Muscle of leg (tissue), 11 donors: ENCODE results near the gene ADAM8. TPM values are rescaled to one million over a fixed set of nuclear protein-coding genes. Genes with fewer than 3 reads are reported as not detected.

Source experiments
- DNase-seq: peaks from one replicate; pipeline ENCODE4 v3.0.0; 2013
- H3K27ac ChIP-seq: one replicate; pipeline ENCODE4 v1.5.1; 2013; ENCODE audit warnings: mild to moderate bottlenecking, low read length, control low read depth
- H3K27me3 ChIP-seq: one replicate; pipeline ENCODE4 v1.6.1; 2013; ENCODE audit warnings: low read length; ENCODE audit not compliant: control insufficient read depth, insufficient read depth
- H3K36me3 ChIP-seq: one replicate; pipeline ENCODE4 v1.6.1; 2013; ENCODE audit warnings: low read length; ENCODE audit not compliant: control insufficient read depth, insufficient read depth
- H3K4me1 ChIP-seq: one replicate; pipeline ENCODE4 v1.6.1; 2013; ENCODE audit warnings: low read length; ENCODE audit not compliant: control insufficient read depth, insufficient read depth
- H3K4me3 ChIP-seq: one replicate; pipeline ENCODE4 v1.5.1; 2013; ENCODE audit warnings: low read length, control low read depth
- H3K9me3 ChIP-seq: replicated peaks from 2 replicates; pipeline ENCODE4 v1.6.1; 2013; ENCODE audit warnings: low read depth, low read length; ENCODE audit not compliant: control insufficient read depth
- WGBS: methylation state at CpG from one replicate; pipeline ENCODE4 v1.1.5; 2013; ENCODE audit warnings: missing lambda C conversion rate; ENCODE audit not compliant: insufficient coverage; 5-methylcytosine and 5-hydroxymethylcytosine counted together
- polyA plus RNA-seq, 8 donors: library from polyadenylated mRNA; unstranded; fragments of 120-200 nt; gene quantifications; one replicate each; pipeline versions ENCODE4 v1.2.1 to v1.2.3, GENCODE V29; 2013; ENCODE audit warnings: inconsistent platforms in 1 of 8, low replicate concordance in 1 of 8; ENCODE audit not compliant: insufficient read length in 8 of 8, insufficient read depth in 1 of 8
- total RNA-seq: library from RNA; stranded (reverse); fragments of 120-200 nt; gene quantifications from one replicate; pipeline ENCODE4 v1.2.4, GENCODE V29; 2013

The ADAM8 gene
- total and polyA plus RNA-seq, 9 donors, result 1.4 to 3.0 (median 1.9) TPM

DNA sequence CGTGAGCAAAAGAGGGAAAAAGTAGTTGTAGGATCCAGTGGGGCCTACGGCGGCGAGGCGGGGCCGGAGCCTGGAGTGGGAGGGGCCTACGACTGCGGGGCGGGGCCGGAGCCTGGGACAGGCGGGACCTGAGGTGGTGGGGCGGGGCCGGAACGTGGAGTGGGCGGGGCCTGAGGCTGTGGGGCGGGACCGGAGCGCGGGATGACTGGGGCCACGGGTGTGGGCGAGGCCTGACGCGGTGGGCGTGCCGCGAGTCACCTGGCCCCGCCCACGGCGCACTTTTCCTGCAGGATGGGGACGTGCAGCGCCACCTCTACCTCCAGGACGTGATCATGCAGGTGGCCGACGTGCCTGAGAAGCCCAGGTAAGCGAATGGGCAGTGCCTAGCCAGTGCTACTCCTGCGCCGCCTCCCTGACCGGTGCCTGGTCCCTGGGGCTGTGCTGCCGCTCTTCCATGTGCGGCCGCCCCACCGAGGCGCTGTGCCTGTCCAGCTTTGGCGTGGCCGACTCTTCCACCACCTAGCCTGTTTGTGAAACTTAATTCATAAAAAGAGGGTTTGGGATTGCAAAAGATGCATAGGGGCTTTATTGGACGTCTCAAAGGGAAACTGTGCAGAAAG lies 32.5 kb upstream of the ADAM8 start:
- H3K9me3 ChIP-seq, result no peaks in the 10 kb centered on the region
- DNase-seq, result peak; percentile 91
- peaks cover 16% of the 10 kb centered on the region for H3K4me1 ChIP-seq
- WGBS, result 13% methylated on average over 37 of the region's 46 CpGs
- H3K4me3 ChIP-seq, result peak overlapping the region; percentile 75
- H3K27ac ChIP-seq, result peak overlapping the region; percentile 88
- H3K36me3 ChIP-seq, result peaks cover 31% of the 10 kb centered on the region
- no peaks in the 10 kb centered on the region for H3K27me3 ChIP-seq

DNA sequence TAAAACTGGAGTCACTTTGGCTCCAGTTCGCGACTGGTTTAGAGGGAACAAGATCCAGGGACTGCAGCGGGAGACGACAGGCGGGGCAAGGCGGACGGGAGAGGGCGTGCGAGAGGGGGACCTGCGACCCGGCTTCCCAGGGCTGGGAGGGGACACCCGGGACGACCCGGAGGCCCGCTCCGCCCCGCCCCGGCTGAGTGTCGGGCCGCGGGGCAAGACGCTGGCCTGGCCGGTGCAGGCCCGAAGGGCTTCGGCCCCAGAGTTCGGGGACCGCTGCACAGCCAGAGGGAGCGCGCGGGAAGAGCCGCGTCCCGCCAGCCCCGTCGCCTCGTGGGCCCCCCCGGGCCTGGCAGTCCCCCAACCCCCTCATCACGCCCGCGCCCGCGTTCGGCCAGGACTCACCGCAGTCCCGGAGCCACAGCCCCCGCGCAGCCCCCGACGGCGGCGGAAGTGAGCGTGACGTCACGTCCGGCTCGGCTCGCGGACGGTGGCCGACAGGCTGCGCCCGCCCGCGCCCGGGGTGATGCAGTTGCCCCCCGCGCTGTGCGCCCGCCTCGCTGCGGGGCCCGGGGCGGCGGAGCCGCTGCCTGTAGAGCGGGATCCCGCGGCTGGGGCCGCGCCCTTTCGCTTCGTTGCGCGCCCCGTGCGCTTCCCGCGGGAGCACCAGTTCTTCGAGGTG lies 31.9 kb upstream of the ADAM8 start, which contains the start of the genes TUBGCP2 and ZNF511:
TUBGCP2 (minus strand) TSS at position 452 of the 679 bp plus-strand sequence. CDS start 5,931 bp downstream, outside the sequence.
ZNF511 (plus strand) TSS at position 494 of the 679 bp plus-strand sequence; CDS start at position 524, 30 bp downstream.
- Histone ChIP-seq H3K4me3 (peak within 1 kb of the TSS; percentile 75), H3K4me1 (peaks cover 16% of the 10 kb centered on the region), H3K9me3 (no peaks in the 10 kb centered on the region), H3K27me3 (no peaks in the 10 kb centered on the region), H3K36me3 (peaks cover 37% of the 10 kb centered on the region), H3K27ac (peak within 1 kb of the TSS; percentile 88)
- peak; percentile 94 for DNase-seq
- under 1% methylated on average over 70 of the region's 89 CpGs for WGBS

DNA sequence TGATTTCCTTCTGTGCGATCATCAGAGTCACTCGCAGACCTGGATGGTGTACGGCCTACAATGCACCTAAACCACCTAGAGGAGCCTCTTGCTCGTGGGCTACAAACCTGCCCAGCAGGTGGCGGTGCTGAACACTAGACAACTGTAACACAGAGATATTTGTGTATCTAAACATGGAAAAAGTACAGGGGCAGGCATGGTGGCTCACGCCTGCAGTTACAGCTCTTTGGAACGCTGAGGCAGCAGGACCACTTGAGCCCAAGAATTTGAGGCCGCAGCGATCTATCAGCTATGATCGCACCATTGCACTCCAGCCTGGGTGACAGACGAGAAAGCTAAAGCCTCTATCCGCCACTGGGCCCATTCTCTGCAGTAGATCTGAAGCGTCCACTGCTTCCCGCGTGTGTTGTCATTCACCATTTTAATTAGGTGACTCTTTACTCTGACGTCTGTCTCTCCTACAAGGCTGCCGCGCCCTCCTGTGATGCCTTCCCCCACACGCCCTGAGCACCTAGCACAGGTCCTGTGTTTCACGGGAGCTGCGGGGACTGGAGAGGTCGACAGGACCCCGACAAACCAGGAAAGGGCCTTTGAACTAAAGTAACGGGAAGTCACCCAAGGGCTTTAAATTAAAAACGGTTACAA lies 31.2 kb upstream of the ADAM8 start:
- WGBS, result 1% methylated on average over 17 of the region's 25 CpGs
- DNase-seq, result peak; percentile 64
- peak overlapping the region; percentile 75 for H3K4me3 ChIP-seq
- peaks cover 42% of the 10 kb centered on the region for H3K36me3 ChIP-seq
- no peaks in the 10 kb centered on the region for H3K9me3 ChIP-seq
- H3K27ac ChIP-seq, result peak overlapping the region; percentile 76
- peaks cover 16% of the 10 kb centered on the region for H3K4me1 ChIP-seq
- H3K27me3 ChIP-seq, result no peaks in the 10 kb centered on the region

DNA sequence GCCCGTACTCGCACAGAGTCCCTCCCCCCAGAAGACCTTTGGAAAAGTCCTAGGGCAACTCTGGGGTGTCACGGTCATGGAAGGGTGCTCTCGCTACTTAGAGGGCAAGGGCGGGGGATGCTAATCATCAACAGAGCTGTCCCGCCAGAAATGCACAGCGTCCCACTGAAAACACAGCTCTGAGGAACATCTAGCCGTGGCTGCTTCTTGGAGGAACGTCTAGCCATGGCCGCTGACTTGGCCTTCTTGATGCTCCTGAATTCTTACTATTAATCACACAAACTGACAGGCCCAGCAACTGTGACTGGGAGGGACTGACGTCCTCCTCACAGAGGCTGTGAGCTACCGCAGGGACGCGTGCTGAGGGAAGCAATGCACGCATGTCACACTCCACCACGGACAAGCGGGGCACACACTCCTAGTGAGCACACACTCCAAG lies 30.3 kb upstream of the ADAM8 start:
- no peak overlapping the region for H3K27ac ChIP-seq

DNA sequence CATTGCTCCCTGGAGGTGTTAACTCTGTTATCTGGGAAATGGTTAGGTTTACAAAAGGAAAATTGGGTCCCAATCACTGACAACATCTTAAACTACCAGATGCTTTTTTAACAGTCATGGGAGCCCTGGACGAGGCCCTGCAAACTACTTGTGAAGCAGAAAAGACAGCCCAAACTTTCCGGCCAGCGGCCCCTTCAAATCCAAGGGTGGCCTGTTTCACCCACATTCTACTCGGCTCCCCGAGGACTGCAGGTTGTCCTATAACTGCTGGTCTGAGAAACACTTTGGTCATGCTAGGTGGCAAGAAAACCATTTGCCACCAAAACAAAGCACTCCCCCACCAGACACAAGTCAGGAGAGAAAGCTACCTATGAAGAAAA lies 29.4 kb upstream of the ADAM8 start:
- 82% methylated on average over 1 of the region's 5 CpGs for WGBS

More for the DNA sequence above, 30.3 kb upstream of the ADAM8 start:
- no peaks in the 10 kb centered on the region for H3K9me3 ChIP-seq
- DNase-seq, result no peak
- H3K27me3 ChIP-seq, result no peaks in the 10 kb centered on the region
- H3K4me3 ChIP-seq, result no peak overlapping the region
- peaks cover 16% of the 10 kb centered on the region for H3K4me1 ChIP-seq
- 83% methylated on average over 11 of the region's 17 CpGs for WGBS
- H3K36me3 ChIP-seq, result peaks cover 41% of the 10 kb centered on the region

DNA sequence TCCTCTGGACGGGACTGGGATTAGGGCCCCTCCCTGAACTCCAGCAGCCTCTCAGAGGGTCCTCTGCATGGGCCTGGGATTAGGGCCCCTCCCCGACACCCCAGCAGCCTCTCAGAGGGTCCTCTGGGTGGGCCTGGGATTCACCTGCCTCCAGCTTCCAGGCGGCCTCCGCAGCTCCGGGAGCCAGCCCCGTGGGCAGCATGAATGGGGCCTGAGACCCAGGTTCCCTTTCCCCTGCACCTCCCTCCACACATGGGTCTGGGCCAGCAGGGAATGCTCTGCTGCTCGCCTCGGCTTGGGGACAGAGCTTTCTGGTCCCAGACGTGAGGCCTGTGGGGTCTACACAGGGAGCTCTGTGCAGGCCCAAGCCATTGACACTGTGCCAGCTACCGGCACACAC lies 26.5 kb upstream of the ADAM8 start:
- Histone ChIP-seq H3K27me3 (no peaks in the 10 kb centered on the region), H3K36me3 (peaks cover 48% of the 10 kb centered on the region), H3K4me3 (no peak overlapping the region), H3K9me3 (no peaks in the 10 kb centered on the region), H3K4me1 (peaks cover 13% of the 10 kb centered on the region), H3K27ac (no peak overlapping the region)
- 81% methylated on average over 10 of the region's 10 CpGs for WGBS
- DNase-seq, result no peak

More for the DNA sequence above, 29.4 kb upstream of the ADAM8 start:
- DNase-seq, result no peak
- Histone ChIP-seq H3K36me3 (peaks cover 37% of the 10 kb centered on the region), H3K27ac (no peak overlapping the region), H3K4me1 (peaks cover 16% of the 10 kb centered on the region), H3K27me3 (no peaks in the 10 kb centered on the region), H3K4me3 (no peak overlapping the region), H3K9me3 (no peaks in the 10 kb centered on the region)

DNA sequence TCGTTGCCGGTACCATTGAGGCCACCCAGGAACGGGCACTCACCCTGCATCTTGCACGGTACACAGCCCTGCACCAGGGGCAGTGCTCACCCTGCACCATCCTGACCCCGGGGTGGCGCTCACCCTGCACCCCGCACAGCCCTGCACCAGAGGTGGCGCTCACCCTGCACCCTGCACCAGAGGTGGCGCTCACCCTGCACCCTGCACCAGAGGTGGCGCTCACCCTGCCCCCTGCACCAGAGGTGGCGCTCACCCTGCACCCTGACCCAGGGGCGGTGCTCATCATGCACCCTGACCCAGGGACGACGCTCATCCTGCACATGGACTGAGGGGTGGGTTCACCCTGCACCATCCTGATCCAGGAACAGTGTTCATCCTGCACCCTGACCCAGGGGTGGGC lies 25.6 kb upstream of the ADAM8 start:
- Histone ChIP-seq H3K27me3 (no peaks in the 10 kb centered on the region), H3K36me3 (peaks cover 58% of the 10 kb centered on the region), H3K4me1 (peaks cover 5% of the 10 kb centered on the region), H3K9me3 (no peaks in the 10 kb centered on the region), H3K27ac (no peak overlapping the region), H3K4me3 (no peak overlapping the region)
- over 99% methylated on average over 14 of the region's 14 CpGs for WGBS
- no peak for DNase-seq

DNA sequence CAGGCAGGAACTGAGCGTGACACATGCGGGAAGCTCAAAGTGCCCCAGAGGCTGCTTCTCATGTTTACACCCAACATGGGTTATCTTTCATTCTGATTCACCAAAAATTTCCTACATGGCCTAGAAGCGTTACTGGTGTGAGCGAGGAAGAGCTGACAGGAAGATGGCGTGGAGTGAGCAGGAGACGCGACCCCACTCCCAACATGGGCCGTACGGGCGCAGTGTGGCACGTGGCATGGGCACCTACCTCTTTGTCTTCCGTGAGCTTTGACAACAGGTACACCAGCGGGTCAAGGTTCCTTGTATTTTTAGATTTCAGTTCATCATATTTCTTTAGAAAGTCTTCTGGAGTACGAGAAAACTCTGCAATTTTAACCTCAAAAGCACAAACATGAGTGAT lies 23.1 kb upstream of the ADAM8 start:
- Histone ChIP-seq H3K4me1 (no peaks in the 10 kb centered on the region), H3K27me3 (no peaks in the 10 kb centered on the region), H3K9me3 (no peaks in the 10 kb centered on the region), H3K4me3 (no peak overlapping the region), H3K27ac (no peak overlapping the region), H3K36me3 (peaks cover 77% of the 10 kb centered on the region)
- no peak for DNase-seq
- 100% methylated on average over 2 of the region's 14 CpGs for whole genome bisulfite sequencing

DNA sequence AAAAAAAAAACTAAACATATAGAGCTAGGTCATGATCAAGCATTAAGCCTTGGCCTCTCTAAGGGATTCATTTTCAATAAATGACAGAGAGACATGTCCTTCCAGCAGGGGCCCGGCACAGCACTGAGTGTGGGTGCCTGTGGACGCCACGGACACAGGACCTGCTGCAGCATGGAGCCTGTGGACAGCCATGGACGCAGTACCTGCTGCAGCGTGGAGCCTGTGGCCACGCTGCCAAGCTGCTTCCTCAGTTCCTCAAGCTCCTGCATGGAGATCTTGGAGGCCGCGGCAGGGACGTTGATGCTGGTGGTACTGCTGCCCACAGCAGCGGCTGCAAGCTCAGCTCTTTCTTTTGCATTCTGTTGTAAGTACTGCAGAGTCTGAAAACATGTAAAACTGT lies 22.6 kb upstream of the ADAM8 start:
- no peak for DNase-seq
- no peak overlapping the region for H3K27ac ChIP-seq
- no peaks in the 10 kb centered on the region for H3K4me1 ChIP-seq
- no peaks in the 10 kb centered on the region for H3K9me3 ChIP-seq
- peaks cover 82% of the 10 kb centered on the region for H3K36me3 ChIP-seq
- H3K27me3 ChIP-seq, result no peaks in the 10 kb centered on the region
- WGBS, result 98% methylated on average over 10 of the region's 10 CpGs
- no peak overlapping the region for H3K4me3 ChIP-seq

DNA sequence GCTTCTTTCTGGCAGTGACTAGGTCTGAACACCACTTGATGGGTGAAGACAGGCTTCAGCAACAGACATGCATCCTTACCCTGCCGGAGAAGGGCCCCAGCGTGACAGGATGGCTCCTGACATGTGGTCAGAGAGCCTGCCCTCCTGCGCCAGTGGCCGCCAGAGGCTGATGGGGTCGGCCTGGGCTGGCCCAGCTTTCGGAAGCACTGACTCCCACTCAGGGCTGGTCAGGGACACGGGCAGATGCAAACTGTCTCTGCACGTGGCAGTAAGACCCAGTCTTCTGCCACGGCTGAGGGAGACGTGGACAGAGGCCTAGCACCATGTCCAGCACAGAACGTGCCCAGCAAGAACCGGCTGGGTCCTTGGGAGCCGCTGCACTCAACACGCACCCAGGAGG lies 21.8 kb upstream of the ADAM8 start:
- no peaks in the 10 kb centered on the region for H3K9me3 ChIP-seq
- DNase-seq, result no peak
- 97% methylated on average over 14 of the region's 14 CpGs for WGBS
- H3K4me1 ChIP-seq, result no peaks in the 10 kb centered on the region
- H3K27ac ChIP-seq, result no peak overlapping the region
- no peak overlapping the region for H3K4me3 ChIP-seq
- no peaks in the 10 kb centered on the region for H3K27me3 ChIP-seq
- peaks cover 82% of the 10 kb centered on the region for H3K36me3 ChIP-seq
